Left kidney (tissue), 2 donors: ENCODE results near the gene ARL5B. TPM values are rescaled to one million over a fixed set of nuclear protein-coding genes. Genes with fewer than 3 reads are reported as not detected.

Source experiments
- DNase-seq: peaks from one replicate; pipeline ENCODE4 v3.0.0-alpha.2; 2013
- polyA plus RNA-seq: library from polyadenylated mRNA; unstranded; fragments of 120-200 nt; gene quantifications from one replicate; pipeline ENCODE4 v1.2.1, GENCODE V29; 2013; ENCODE audit not compliant: insufficient read length

Gene ARL5B
- polyA plus RNA-seq, 1 donor: 50.1 TPM

DNA sequence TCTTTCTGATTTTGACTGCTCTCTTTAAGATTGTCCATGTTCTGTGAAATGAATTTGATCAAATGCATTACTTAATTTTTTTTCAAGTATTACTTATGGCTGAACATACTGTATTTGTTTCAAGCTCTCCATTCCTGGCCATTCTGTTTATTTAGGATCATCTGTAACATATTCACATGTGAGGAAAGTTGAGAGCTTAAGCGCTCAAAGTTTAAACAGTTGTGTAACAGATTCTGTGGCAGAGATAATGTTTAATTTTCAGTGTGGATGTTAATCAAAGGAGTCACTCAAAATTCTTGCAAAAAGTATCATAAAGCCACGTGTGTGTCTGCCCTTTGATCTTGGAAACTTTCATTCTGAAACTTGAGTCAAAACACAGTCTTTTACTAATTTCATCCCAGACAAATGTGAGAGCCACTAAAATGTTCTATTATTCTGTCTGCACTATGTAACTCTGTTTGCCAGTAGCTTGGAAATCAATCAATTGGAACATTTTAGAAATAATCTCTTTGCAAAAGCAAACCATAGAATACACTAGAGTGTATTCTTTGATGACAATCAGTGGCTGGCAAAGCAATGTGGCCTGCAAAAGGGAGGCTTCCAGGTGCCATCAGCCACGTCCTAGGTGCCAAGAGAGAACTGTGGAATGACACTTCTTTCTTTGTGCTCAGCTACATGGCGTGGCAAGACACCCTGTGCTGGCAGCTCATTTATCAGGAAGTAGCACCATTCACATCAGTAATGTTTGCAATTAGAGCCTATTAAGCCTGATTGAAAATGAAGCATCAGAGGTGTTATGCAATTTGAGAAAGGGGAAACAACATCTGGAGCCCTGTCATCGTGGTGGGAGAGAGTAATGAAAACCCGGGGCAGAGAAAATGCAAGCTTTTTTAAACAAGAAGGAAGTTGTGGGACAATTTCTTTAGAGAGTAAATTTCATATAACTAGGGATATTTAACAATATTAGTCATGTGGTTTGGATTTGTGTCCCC is 40.9 kb downstream of the ARL5B start:
- DNase-seq: no peak

DNA sequence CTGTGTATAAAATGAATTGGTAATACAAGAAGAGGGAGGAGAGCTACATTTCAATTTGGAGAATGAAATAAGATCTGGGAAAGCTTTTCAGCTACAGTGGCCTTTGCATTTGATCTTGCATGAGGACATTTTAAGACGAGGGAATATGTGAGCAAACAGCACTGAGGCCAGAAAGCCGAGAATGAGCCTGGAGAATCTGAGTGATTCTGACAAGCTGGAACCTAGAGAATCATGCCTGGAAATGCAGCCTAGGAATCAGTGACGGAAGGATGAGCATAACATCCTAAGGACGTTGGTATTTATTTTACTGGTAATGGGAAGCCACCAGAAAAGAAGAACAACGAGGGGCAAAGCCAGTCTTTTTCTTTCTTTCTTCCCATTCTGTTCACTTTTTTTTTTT is 44.3 kb downstream of the ARL5B start:
- DNase-seq: peak; percentile 31

DNA sequence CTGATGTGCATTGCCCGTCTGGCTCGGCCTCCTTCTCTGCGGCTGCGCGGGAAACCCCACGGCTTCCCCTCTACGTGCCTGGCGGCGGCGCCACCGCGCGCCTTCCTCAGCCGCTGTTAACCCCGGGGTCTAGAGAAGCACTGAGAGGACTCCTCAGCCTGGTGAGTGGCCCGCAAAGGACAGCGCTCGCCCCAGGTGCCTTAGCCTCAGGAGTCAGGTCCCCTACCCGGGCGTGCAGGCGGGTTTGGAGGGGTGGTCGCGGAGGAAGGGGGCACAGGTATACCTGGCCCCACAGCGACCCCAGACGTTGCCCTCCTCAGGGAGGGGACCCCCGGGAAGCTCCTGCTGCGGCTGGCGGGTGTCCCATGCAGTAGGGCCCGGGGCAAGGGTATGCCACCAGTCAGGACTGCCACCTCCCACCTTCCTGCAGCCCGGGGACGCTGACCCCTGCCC is 51.0 kb downstream of the ARL5B start:
- no peak for DNase-seq

DNA sequence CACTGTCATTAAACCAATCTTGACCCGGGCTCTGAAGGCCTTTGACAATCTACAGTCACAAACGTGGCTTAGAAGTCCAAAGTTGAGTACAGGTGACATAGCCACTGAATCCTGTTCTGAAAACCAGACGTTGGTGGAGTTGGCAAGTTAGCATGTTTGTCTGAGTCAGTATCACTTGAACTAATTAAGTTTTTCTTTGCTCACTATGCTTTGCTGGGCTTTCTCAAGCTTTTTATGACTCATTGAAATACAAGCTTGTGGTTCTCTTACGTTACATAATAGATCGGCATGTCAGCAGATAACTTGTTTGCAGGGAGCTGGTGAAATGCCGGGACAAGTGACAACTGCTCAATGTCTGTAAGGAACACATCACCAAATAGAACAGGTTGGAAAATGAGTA is 53.8 kb downstream of the ARL5B start:
- DNase-seq: no peak

DNA sequence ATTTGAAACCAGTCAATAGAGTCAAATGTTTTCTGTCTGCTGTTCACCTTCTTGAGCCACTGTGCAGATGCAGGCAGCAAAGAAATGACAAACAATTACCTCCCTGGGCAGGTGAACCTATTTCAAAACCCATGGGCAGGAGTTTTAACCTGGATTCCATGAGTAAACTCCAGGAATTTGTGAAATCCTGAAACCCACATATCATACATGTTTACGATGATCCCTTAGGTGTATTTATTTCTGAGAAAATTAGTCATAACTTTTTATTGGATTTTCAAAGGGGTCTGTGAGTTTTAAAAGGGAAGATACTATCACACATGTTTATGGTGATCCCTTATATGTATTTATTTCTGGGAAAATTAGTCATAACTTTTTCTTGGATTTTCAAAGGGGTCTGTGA is 59.8 kb downstream of the ARL5B start:
- no peak for DNase-seq

DNA sequence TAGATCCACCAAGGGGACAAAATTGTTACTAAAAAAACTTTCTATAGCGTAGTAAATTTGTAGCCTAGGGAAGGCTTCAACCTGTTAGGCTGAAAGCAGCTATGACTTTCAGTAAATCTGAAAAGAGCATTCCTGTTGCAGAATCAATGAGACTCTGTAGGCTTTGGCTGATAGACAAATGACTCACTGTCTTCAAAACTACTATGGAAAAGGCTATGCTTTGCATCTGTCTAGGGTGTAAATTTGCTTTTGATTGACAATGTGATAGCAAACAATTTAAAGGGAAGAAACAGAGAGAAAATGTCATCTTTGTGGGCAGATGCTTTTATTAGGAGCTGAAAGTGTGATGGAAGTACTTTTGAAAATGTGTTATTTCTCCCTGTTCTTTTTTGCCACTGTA is 60.6 kb downstream of the ARL5B start:
- no peak for DNase-seq

DNA sequence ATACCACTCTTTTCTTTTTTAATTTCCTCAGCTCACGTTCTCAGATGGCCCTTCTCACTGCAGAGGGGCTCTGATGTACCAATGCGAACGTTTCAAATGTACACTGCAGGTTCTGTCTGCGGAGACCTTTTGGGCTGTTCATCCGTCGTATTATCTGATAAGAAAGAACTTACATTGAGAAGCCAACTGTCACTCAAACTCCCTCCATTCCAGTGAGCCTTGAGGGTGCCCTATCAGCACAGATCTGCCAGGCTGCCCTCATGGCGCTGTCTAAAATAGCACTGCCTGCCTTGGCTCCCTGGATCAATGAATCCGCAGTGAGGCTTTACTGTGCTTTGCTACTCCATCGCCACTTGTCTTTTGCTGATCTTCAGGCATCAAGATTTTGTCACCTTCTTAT is 61.8 kb downstream of the ARL5B start:
- DNase-seq: no peak

DNA sequence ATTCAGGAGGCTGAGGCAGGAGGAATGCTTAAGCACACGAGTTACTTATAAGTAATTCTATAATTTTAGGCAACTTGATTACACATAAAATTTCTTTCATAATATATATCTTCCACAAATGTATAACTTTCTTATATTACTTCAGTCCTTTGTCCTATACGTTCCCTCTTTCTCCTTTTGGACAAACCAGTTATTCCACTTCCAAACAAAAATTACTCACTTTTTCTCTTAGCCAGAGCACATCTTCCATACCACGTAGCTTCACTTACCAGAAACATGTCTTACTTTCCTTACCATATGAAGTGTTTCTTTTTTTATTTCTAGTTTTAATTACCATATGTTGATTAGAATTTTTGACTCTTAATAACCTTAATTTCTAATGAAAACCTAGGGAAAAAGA is 64.6 kb downstream of the ARL5B start:
- DNase-seq: no peak

Other genes with a start within 250 kb of the ARL5B start
- 45.5 TPM for gene NSUN6, start 7.8 kb upstream of the ARL5B start, polyA plus RNA-seq